H9 (cell line): ENCODE measurements around the gene NPAS3. TPM values are rescaled to one million over a fixed set of nuclear protein-coding genes. Genes with fewer than 3 reads are reported as not detected.

Experiments
- DNase-seq: peaks from one replicate; pipeline ENCODE4 v3.0.0-alpha.2; 2017
- H2AFZ ChIP-seq: one replicate; pipeline ENCODE4 v1.6.1; 2013; ENCODE audit warnings: mild to moderate bottlenecking, low read length, control low read depth, moderate library complexity
- H2AK5ac ChIP-seq: 2 replicates; pipeline ENCODE4 v1.6.1; 2013; ENCODE audit warnings: low read length, control low read depth, mixed read lengths; ENCODE audit not compliant: insufficient read length
- H2BK120ac ChIP-seq: one replicate; pipeline ENCODE4 v1.6.1; 2013; ENCODE audit warnings: low read depth, mild to moderate bottlenecking, low read length, control low read depth, inconsistent platforms; ENCODE audit not compliant: poor library complexity, severe bottlenecking
- H2BK12ac ChIP-seq: 2 replicates; pipeline ENCODE4 v1.6.1; 2013; ENCODE audit warnings: low read length, control low read depth, mixed read lengths, low read depth; ENCODE audit not compliant: insufficient read length
- H2BK15ac ChIP-seq: 2 replicates; pipeline ENCODE4 v1.6.1; 2013; ENCODE audit warnings: low read depth, low read length, control low read depth
- H2BK20ac ChIP-seq: one replicate; pipeline ENCODE4 v1.6.1; 2013; ENCODE audit warnings: low read depth, mild to moderate bottlenecking, low read length, control low read depth, inconsistent platforms; ENCODE audit not compliant: poor library complexity, severe bottlenecking
- H2BK5ac ChIP-seq: 2 replicates; pipeline ENCODE4 v1.6.1; 2013; ENCODE audit warnings: low read length, control low read depth, mixed read lengths; ENCODE audit not compliant: insufficient read length
- H3K14ac ChIP-seq: 2 replicates; pipeline ENCODE4 v1.6.1; 2013; ENCODE audit warnings: low read length, control low read depth; ENCODE audit not compliant: insufficient read depth
- H3K18ac ChIP-seq: 2 replicates; pipeline ENCODE4 v1.6.1; 2013; ENCODE audit warnings: low read depth, mild to moderate bottlenecking, mixed read lengths, low read length, control low read depth; ENCODE audit not compliant: insufficient read length
- H3K23ac ChIP-seq: 2 replicates; pipeline ENCODE4 v1.6.1; 2013; ENCODE audit warnings: low read length, control low read depth, mixed read lengths, low read depth; ENCODE audit not compliant: insufficient read length
- H3K23me2 ChIP-seq: 2 replicates; pipeline ENCODE4 v1.6.1; 2013; ENCODE audit warnings: low read depth, mild to moderate bottlenecking, mixed read lengths, low read length, control low read depth; ENCODE audit not compliant: insufficient read length, poor library complexity, severe bottlenecking
- H3K27ac ChIP-seq: 2 replicates; pipeline ENCODE4 v1.5.1; 2013; ENCODE audit warnings: low read length, control low read depth, mixed read lengths, low read depth; ENCODE audit not compliant: insufficient read length
- H3K27me3 ChIP-seq: 2 replicates; pipeline ENCODE4 v1.6.1; 2013; ENCODE audit warnings: low read length, control low read depth, inconsistent platforms; ENCODE audit not compliant: insufficient read depth
- H3K4ac ChIP-seq: 2 replicates; pipeline ENCODE4 v1.6.1; 2013; ENCODE audit warnings: low read depth, mild to moderate bottlenecking, control low read depth, inconsistent platforms, low read length, moderate library complexity
- H3K4me1 ChIP-seq: 2 replicates; pipeline ENCODE4 v1.6.1; 2013; ENCODE audit warnings: low read length, control low read depth, inconsistent platforms; ENCODE audit not compliant: insufficient read depth
- H3K4me2 ChIP-seq: 2 replicates; pipeline ENCODE4 v1.6.1; 2013; ENCODE audit warnings: low read length, control low read depth, mixed read lengths; ENCODE audit not compliant: insufficient read length, insufficient read depth
- H3K56ac ChIP-seq: 2 replicates; pipeline ENCODE4 v1.6.1; 2013; ENCODE audit warnings: low read depth, mild to moderate bottlenecking, mixed read lengths, low read length, control low read depth; ENCODE audit not compliant: insufficient read length
- H3K79me1 ChIP-seq: 2 replicates; pipeline ENCODE4 v1.6.1; 2013; ENCODE audit warnings: low read depth, mild to moderate bottlenecking, moderate library complexity, low read length, control low read depth, inconsistent platforms; ENCODE audit not compliant: insufficient read depth, poor library complexity, severe bottlenecking
- H3K79me2 ChIP-seq: 2 replicates; pipeline ENCODE4 v1.6.1; 2013; ENCODE audit warnings: low read length, control low read depth, inconsistent platforms; ENCODE audit not compliant: insufficient read depth
- H3K9ac ChIP-seq: 2 replicates; pipeline ENCODE4 v1.6.1; 2013; ENCODE audit warnings: low read length, control low read depth, mixed read lengths; ENCODE audit not compliant: insufficient read length; ENCODE audit errors: extremely low read depth
- H3K9me3 ChIP-seq: one replicate; pipeline ENCODE4 v1.6.1; 2013; ENCODE audit warnings: low read depth, low read length, inconsistent platforms; ENCODE audit not compliant: control insufficient read depth
- H3T11ph ChIP-seq: one replicate; pipeline ENCODE4 v1.6.1; 2013; ENCODE audit warnings: mild to moderate bottlenecking, low read length, control low read depth, inconsistent platforms
- H4K20me1 ChIP-seq: one replicate; pipeline ENCODE4 v1.6.1; 2013; ENCODE audit not compliant: control insufficient read depth, insufficient read length, insufficient read depth
- H4K5ac ChIP-seq: 2 replicates; pipeline ENCODE4 v1.6.1; 2013; ENCODE audit warnings: low read depth, mild to moderate bottlenecking, mixed read lengths, low read length, control low read depth; ENCODE audit not compliant: insufficient read length
- H4K8ac ChIP-seq: replicated peaks from 2 replicates; pipeline ENCODE4 v1.6.1; 2013; ENCODE audit warnings: low read length, control low read depth, mixed read lengths, low read depth; ENCODE audit not compliant: insufficient read length
- H4K91ac ChIP-seq: 2 replicates; pipeline ENCODE4 v1.6.1; 2013; ENCODE audit warnings: low read depth, mild to moderate bottlenecking, moderate library complexity, mixed read lengths, low read length, control low read depth; ENCODE audit not compliant: insufficient read length
- H3K27ac Mint-ChIP-seq, 3 experiments: 2 replicates in 2 of 3; 3 replicates in 1 of 3; pipeline ENCODE4 v1.8.0; 2020 to 2021; ENCODE audit warnings: mixed read lengths in 3 of 3, mild to moderate bottlenecking in 1 of 3, moderate library complexity in 1 of 3
- H3K27me3 Mint-ChIP-seq: 2 replicates; pipeline ENCODE4 v1.8.0; 2021; ENCODE audit warnings: low read depth, mild to moderate bottlenecking, moderate library complexity, mixed read lengths
- H3K36me3 Mint-ChIP-seq, 3 experiments: 2 replicates in 2 of 3; 3 replicates in 1 of 3; pipeline ENCODE4 v1.8.0; 2020 to 2021; ENCODE audit warnings: low read depth in 3 of 3, mixed read lengths in 3 of 3; ENCODE audit not compliant: insufficient read depth in 1 of 3
- H3K4me1 Mint-ChIP-seq, 2 experiments: 2 replicates each; pipeline ENCODE4 v1.8.0; 2020; ENCODE audit warnings: mixed read lengths in 2 of 2
- H3K4me3 Mint-ChIP-seq, 2 experiments: 2 replicates in 1 of 2; 3 replicates in 1 of 2; pipeline ENCODE4 v1.8.0; 2020 to 2021; ENCODE audit warnings: mild to moderate bottlenecking in 2 of 2, mixed read lengths in 2 of 2, moderate library complexity in 1 of 2
- H3K9me3 Mint-ChIP-seq, 2 experiments: 2 replicates in 1 of 2; 3 replicates in 1 of 2; pipeline ENCODE4 v1.8.0; 2020; ENCODE audit warnings: mild to moderate bottlenecking in 2 of 2, mixed read lengths in 2 of 2, moderate library complexity in 1 of 2
- WGBS: extraction: QIAGEN DNeasy Blood & Tissue Kit; methylation state at CpG from one replicate; pipeline ENCODE4 v1.1.7; 2013; ENCODE audit warnings: missing lambda C conversion rate, low lambda C conversion rate, mixed read lengths; ENCODE audit not compliant: insufficient read length; ENCODE audit errors: extremely low coverage; 5-methylcytosine and 5-hydroxymethylcytosine counted together
- total RNA-seq: library from RNA; stranded (reverse); gene quantifications from 2 replicates; pipeline ENCODE4 v1.2.1, GENCODE V29; 2021
- TF ChIP-seq, protein P1 (sequence below): fragments of 200-600 bp; sonication (generic); conservative IDR thresholded peaks from 3 replicates; pipeline ENCODE4 v1.8.0; 2021; ENCODE audit warnings: antibody characterized with exemption, mild to moderate bottlenecking

Gene NPAS3
- total RNA-seq, 1 experiment from 2014 or later: 0.17 TPM

DNA sequence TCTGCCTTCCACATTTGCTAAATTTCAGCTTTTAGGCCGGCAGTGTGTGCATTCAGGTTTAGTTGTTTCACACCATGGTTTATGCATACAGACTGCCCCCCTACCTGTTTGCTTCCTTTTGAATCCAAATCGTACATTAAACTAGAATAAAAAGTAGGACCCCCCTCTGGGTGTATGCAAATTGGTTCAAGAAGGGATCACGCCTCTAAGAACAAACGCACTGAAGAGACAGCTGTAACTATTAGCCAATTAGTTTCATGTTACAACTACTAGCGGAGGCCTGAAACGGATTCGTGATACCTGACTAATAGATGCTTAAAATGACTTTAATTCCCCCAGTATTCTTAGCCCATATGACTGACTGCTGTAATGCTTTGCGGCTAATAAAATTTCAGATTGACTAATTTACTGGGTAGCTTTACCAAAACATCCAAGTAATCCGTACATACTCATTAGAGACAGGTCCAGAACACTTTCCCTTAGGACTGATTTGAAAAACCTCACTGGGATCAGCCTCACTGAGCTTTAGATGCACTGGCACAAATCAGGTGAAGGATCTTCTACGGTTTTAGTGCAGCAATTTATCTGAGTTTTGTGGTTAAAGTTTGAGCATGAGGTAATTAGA, 411.8 kb downstream of the NPAS3 start:
- Histone ChIP-seq H4K5ac (no peak overlapping the region), H3T11ph (no peak overlapping the region), H3K4me2 (no peak overlapping the region), H2BK120ac (no peak overlapping the region), H3K79me2 (no peaks in the 10 kb centered on the region), H4K91ac (no peak overlapping the region), H4K8ac (no peak overlapping the region), H2BK5ac (no peak overlapping the region), H3K27me3 (no peaks in the 10 kb centered on the region), H2BK12ac (no peak overlapping the region), H3K4ac (no peak overlapping the region), H3K79me1 (no peaks in the 10 kb centered on the region), H2AFZ (no peak overlapping the region), H3K23me2 (no peaks in the 10 kb centered on the region), H3K23ac (no peak overlapping the region), H2BK15ac (no peak overlapping the region), H3K27ac (no peak overlapping the region), H3K18ac (no peak overlapping the region), H3K9ac (no peak overlapping the region), H3K14ac (no peak overlapping the region), H2BK20ac (no peak overlapping the region), H3K4me1 (peaks cover 2% of the 10 kb centered on the region; the same call in 1 of the 2 replicates), H2AK5ac (no peak overlapping the region), H3K56ac (no peak overlapping the region), H4K20me1 (no peaks in the 10 kb centered on the region), H3K9me3 (no peaks in the 10 kb centered on the region)
- DNase-seq: no peak
- Mint-ChIP-seq H3K27ac (no peak overlapping the region), H3K9me3 (no peaks in the 10 kb centered on the region), H3K27me3 (no peaks in the 10 kb centered on the region; the same call in 1 of the 2 replicates), H3K36me3 (no peaks in the 10 kb centered on the region), H3K4me1 (peaks cover 22 to 24% of the 10 kb centered on the region in 2 experiments), H3K4me3 (no peak overlapping the region)
- WGBS: no CpG with 5 or more reads among the region's 10 CpGs
- TF ChIP-seq, protein P1, sequence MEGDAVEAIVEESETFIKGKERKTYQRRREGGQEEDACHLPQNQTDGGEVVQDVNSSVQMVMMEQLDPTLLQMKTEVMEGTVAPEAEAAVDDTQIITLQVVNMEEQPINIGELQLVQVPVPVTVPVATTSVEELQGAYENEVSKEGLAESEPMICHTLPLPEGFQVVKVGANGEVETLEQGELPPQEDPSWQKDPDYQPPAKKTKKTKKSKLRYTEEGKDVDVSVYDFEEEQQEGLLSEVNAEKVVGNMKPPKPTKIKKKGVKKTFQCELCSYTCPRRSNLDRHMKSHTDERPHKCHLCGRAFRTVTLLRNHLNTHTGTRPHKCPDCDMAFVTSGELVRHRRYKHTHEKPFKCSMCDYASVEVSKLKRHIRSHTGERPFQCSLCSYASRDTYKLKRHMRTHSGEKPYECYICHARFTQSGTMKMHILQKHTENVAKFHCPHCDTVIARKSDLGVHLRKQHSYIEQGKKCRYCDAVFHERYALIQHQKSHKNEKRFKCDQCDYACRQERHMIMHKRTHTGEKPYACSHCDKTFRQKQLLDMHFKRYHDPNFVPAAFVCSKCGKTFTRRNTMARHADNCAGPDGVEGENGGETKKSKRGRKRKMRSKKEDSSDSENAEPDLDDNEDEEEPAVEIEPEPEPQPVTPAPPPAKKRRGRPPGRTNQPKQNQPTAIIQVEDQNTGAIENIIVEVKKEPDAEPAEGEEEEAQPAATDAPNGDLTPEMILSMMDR: no peak
